Mesenchymal stem cell (in vitro differentiated cells and primary cell): ENCODE data around the gene DUSP9.
"Not testable (repeated sequence)": the region's sequence is repeated elsewhere in the genome, so short reads cannot be mapped to it uniquely, and the experiment has no call there.

Experiments
- DNase-seq: peaks from one replicate; pipeline ENCODE4 v3.0.0-alpha.2; 2013
- H2AFZ ChIP-seq: one replicate; pipeline ENCODE4 v1.6.1; 2013; ENCODE audit warnings: low read depth, mild to moderate bottlenecking, control low read depth, inconsistent platforms, low read length, moderate library complexity
- H2AK5ac ChIP-seq: 2 replicates; pipeline ENCODE4 v1.6.1; 2013; ENCODE audit warnings: low read length, moderate library complexity, mild to moderate bottlenecking, inconsistent platforms; ENCODE audit not compliant: severe bottlenecking
- H2BK120ac ChIP-seq: one replicate; pipeline ENCODE4 v1.6.1; 2013; ENCODE audit warnings: low read depth, mild to moderate bottlenecking, inconsistent platforms, low read length, moderate library complexity
- H2BK12ac ChIP-seq, 2 experiments: one replicate each; pipeline ENCODE4 v1.6.1; 2013; ENCODE audit warnings: inconsistent platforms in 2 of 2, low read length in 2 of 2, mild to moderate bottlenecking in 2 of 2, moderate library complexity in 2 of 2, control low read depth in 1 of 2
- H2BK15ac ChIP-seq: one replicate; pipeline ENCODE4 v1.6.1; 2013; ENCODE audit warnings: mild to moderate bottlenecking, low read depth, inconsistent platforms; ENCODE audit not compliant: poor library complexity, severe bottlenecking
- H2BK5ac ChIP-seq: 2 replicates; pipeline ENCODE4 v1.6.1; 2013; ENCODE audit warnings: low read depth, mild to moderate bottlenecking, low read length, control low read depth, inconsistent platforms; ENCODE audit not compliant: poor library complexity, severe bottlenecking
- H3K14ac ChIP-seq, 2 experiments: one replicate each; pipeline ENCODE4 v1.6.1; 2013; ENCODE audit warnings: inconsistent platforms in 2 of 2, low read length in 2 of 2, control low read depth in 1 of 2, mild to moderate bottlenecking in 1 of 2, moderate library complexity in 1 of 2
- H3K18ac ChIP-seq, 2 experiments: one replicate each; pipeline ENCODE4 v1.6.1; 2013; ENCODE audit warnings: inconsistent platforms in 2 of 2, low read length in 2 of 2, control low read depth in 1 of 2, low read depth in 1 of 2, mild to moderate bottlenecking in 1 of 2
- H3K23ac ChIP-seq, 2 experiments: one replicate each; pipeline ENCODE4 v1.6.1; 2013; ENCODE audit warnings: inconsistent platforms in 2 of 2, low read length in 2 of 2, mild to moderate bottlenecking in 2 of 2, moderate library complexity in 2 of 2, control low read depth in 1 of 2
- H3K27ac ChIP-seq: 2 replicates; pipeline ENCODE4 v1.5.1; 2013; ENCODE audit warnings: mild to moderate bottlenecking, moderate library complexity, low read length, control low read depth, inconsistent platforms; ENCODE audit not compliant: poor library complexity, severe bottlenecking
- H3K27me3 ChIP-seq, 2 experiments: 2 replicates each; pipeline versions ENCODE4 v1.6.1 to v1.7.0; 2013; ENCODE audit warnings: low read length in 2 of 2, mild to moderate bottlenecking in 2 of 2, moderate library complexity in 2 of 2, control low read depth in 1 of 2, inconsistent platforms in 1 of 2; ENCODE audit not compliant: control insufficient read depth in 1 of 2, insufficient read depth in 1 of 2
- H3K36me3 ChIP-seq, 2 experiments: 2 replicates each; pipeline versions ENCODE4 v1.6.1 to v1.7.0; 2013; ENCODE audit warnings: low read length in 2 of 2, control low read depth in 1 of 2, inconsistent platforms in 1 of 2, low read depth in 1 of 2, mild to moderate bottlenecking in 1 of 2; ENCODE audit not compliant: insufficient read depth in 2 of 2, control insufficient read depth in 1 of 2
- H3K4ac ChIP-seq, 2 experiments: one replicate each; pipeline ENCODE4 v1.6.1; 2013; ENCODE audit warnings: inconsistent platforms in 2 of 2, low read length in 2 of 2, mild to moderate bottlenecking in 2 of 2, moderate library complexity in 2 of 2, control low read depth in 1 of 2, low read depth in 1 of 2
- H3K4me1 ChIP-seq: 2 replicates; pipeline ENCODE4 v1.6.1; 2013; ENCODE audit warnings: low read depth, low read length, control low read depth; ENCODE audit not compliant: control insufficient read depth, insufficient read depth
- H3K4me2 ChIP-seq: 2 replicates; pipeline ENCODE4 v1.6.1; 2013; ENCODE audit warnings: low read length, mild to moderate bottlenecking, inconsistent platforms; ENCODE audit not compliant: poor library complexity, severe bottlenecking
- H3K4me3 ChIP-seq, 2 experiments: 2 replicates each; pipeline versions ENCODE4 v1.5.1 to v1.7.0; 2013; ENCODE audit warnings: low read length in 2 of 2, mild to moderate bottlenecking in 2 of 2, control low read depth in 1 of 2, low read depth in 1 of 2; ENCODE audit not compliant: insufficient read depth in 1 of 2
- H3K79me1 ChIP-seq: replicated peaks from 2 replicates; pipeline ENCODE4 v1.6.1; 2013; ENCODE audit warnings: mild to moderate bottlenecking, control low read depth, low read length, inconsistent platforms; ENCODE audit not compliant: poor library complexity, severe bottlenecking
- H3K9ac ChIP-seq: 2 replicates; pipeline ENCODE4 v1.7.0; 2013; ENCODE audit warnings: mild to moderate bottlenecking, low read length, moderate library complexity
- H3K9me3 ChIP-seq: 2 replicates; pipeline ENCODE4 v1.7.0; 2013; ENCODE audit warnings: mild to moderate bottlenecking, low read length; ENCODE audit not compliant: control insufficient read depth
- H4K8ac ChIP-seq: one replicate; pipeline ENCODE4 v1.6.1; 2013; ENCODE audit warnings: inconsistent platforms, mild to moderate bottlenecking, low read length, moderate library complexity
- H4K91ac ChIP-seq: one replicate; pipeline ENCODE4 v1.6.1; 2013; ENCODE audit warnings: mild to moderate bottlenecking, low read length, inconsistent platforms
- WGBS: methylation state at CpG from one replicate; pipeline ENCODE4 v1.1.7; 2013; ENCODE audit warnings: mixed read lengths; 5-methylcytosine and 5-hydroxymethylcytosine counted together

Gene DUSP9

DNA sequence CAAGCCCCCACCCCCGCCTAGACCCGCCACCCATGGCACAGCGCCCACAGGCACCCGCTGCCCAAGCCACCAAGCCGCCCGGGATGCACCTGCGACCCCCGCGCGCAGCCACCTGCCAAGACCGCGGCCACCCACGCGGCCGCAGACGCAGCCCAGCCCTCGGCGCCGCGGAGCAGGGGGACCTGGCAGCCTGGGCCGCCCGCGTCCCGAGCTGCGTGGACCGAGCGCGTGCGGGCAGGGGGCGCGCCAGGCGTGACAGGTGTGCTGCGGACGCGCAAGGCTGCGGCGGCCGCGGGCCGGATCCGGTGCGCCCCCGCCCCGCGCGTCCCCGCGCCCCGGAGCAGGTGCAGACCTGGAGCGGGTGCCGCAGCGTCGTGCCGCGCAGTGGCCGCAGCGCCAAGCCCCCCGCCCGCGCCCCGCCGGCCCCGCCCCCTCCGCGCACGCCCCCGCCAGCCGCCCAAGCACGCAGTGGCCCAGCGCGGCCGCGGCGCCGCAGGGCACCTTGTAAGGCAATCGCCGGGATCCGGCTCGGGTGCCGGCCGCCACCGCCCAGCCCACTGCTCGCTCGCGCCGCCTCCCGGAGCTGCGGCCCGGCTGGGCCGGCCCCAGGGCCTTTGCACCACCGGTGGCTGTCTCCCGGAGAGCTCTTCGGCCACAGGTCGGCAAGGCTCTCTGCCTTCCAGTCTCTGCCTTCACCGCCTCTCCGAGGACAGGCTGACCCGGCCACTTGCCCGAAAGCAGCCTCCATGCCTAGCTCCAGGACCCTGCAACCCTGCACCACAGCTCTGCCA lies 26.6 kb downstream of the DUSP9 start, which contains the start of gene PNCK:
PNCK (minus strand) TSS at position 386 of the 791 bp plus-strand sequence. CDS start 737 bp downstream, outside the sequence.
- no peak within 1 kb of the TSS for H3K9ac ChIP-seq
- H2BK5ac ChIP-seq, result no peak within 1 kb of the TSS
- H3K4me1 ChIP-seq, result peaks cover 2% of the 10 kb centered on the region
- no peak within 1 kb of the TSS for H2AK5ac ChIP-seq
- H3K23ac ChIP-seq, result no peak within 1 kb of the TSS
- peaks cover 17 to 60% of the 10 kb centered on the region in 2 experiments for H3K27me3 ChIP-seq
- H2AFZ ChIP-seq, result no peak within 1 kb of the TSS
- no peak within 1 kb of the TSS for H3K27ac ChIP-seq
- H4K91ac ChIP-seq, result no peak within 1 kb of the TSS
- H3K4me3 ChIP-seq, result no peak within 1 kb of the TSS
- no peak within 1 kb of the TSS for H3K4me2 ChIP-seq
- H3K14ac ChIP-seq, result no peak within 1 kb of the TSS
- H2BK12ac ChIP-seq, result no peak within 1 kb of the TSS
- no peak within 1 kb of the TSS for H3K18ac ChIP-seq
- no peak within 1 kb of the TSS for H4K8ac ChIP-seq
- no peak within 1 kb of the TSS for H2BK15ac ChIP-seq
- H3K36me3 ChIP-seq, result no peaks in the 10 kb centered on the region
- no peak for DNase-seq
- WGBS, result 39% methylated on average over 16 of the region's 98 CpGs
- no peak within 1 kb of the TSS for H3K4ac ChIP-seq
- no peaks in the 10 kb centered on the region for H3K79me1 ChIP-seq
- no peak within 1 kb of the TSS for H2BK120ac ChIP-seq
- no peaks in the 10 kb centered on the region for H3K9me3 ChIP-seq

DNA sequence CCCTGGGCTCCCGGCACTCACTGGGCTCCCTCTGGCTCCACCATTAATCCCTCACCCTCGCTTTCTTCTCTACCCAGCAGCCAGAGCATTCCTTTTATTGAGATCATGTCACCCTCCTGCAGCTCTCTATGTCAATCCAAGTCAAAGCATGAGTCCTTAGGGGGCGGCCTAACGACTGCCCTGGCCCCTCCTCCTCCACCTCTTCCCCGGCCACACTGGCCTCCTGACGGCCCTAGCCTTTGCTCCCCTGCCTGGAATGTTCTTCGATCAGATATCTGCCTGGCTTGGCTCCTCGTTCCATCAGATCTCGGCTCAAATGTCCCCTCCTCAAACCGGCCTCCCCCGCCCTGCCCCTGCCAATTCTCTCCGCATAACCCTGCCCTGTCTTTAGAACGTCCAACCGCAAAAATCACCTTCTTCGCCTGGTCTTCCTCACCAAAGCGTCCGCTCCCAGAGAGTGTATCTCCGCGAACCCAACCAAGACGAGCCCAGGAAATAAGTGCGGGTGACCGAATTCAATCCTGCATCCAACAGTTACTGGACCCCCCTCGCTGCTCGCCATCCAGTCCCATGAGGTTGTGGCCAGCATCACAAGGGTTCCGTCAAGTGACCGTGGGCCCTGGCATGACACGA lies 27.3 kb downstream of the DUSP9 start:
- Histone ChIP-seq H3K4ac (no peak overlapping the region), H2AK5ac (no peak overlapping the region), H3K23ac (no peak overlapping the region), H2BK5ac (no peak overlapping the region), H3K18ac (no peak overlapping the region), H3K79me1 (no peaks in the 10 kb centered on the region), H3K9me3 (no peaks in the 10 kb centered on the region), H3K27ac (no peak overlapping the region), H3K9ac (no peak overlapping the region), H3K4me2 (no peak overlapping the region), H2AFZ (no peak overlapping the region), H2BK12ac (no peak overlapping the region), H3K4me3 (no peak overlapping the region), H4K8ac (no peak overlapping the region), H3K4me1 (peaks cover 2% of the 10 kb centered on the region), H3K27me3 (peaks cover 17 to 64% of the 10 kb centered on the region in 2 experiments), H3K36me3 (no peaks in the 10 kb centered on the region), H2BK120ac (no peak overlapping the region), H3K14ac (no peak overlapping the region), H4K91ac (no peak overlapping the region), H2BK15ac (no peak overlapping the region)
- no peak for DNase-seq
- WGBS, result 76% methylated on average over 27 of the region's 27 CpGs

DNA sequence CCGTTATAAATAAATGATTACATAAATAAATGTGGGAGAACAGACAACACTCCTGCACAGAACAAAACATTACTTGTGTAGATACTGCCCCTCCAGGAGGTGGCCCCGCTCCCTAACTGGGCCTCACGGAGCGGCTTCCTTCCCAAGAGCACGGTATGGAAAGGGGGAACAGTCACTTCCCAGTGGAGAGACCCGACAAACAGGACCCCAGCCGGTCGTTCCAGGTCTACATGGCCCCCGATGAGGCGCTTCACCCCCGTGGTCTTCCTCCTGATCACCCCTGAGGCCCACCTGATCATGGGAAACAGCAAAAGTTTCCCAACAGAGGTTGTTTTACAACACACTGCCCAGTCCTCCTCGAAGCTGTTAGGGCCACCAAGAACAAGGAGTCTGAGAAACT lies 34.2 kb downstream of the DUSP9 start:
- no peak overlapping the region for H4K8ac ChIP-seq
- H3K36me3 ChIP-seq, result no peaks in the 10 kb centered on the region
- no peak overlapping the region for H2AFZ ChIP-seq
- peaks cover 5% of the 10 kb centered on the region for H3K9me3 ChIP-seq
- H3K4me1 ChIP-seq, result no peaks in the 10 kb centered on the region
- H2BK12ac ChIP-seq, result no peak overlapping the region
- WGBS, result 85% methylated on average over 11 of the region's 12 CpGs
- no peak overlapping the region for H3K9ac ChIP-seq
- H3K23ac ChIP-seq, result no peak overlapping the region
- no peak overlapping the region for H2BK5ac ChIP-seq
- no peak overlapping the region for H2BK15ac ChIP-seq
- no peak overlapping the region for H3K27ac ChIP-seq
- H2AK5ac ChIP-seq, result no peak overlapping the region
- no peak overlapping the region for H4K91ac ChIP-seq
- H3K27me3 ChIP-seq, result peaks cover 11 to 52% of the 10 kb centered on the region in 2 experiments
- no peak overlapping the region for H3K4me3 ChIP-seq
- no peak overlapping the region for H3K14ac ChIP-seq
- no peak for DNase-seq
- no peak overlapping the region for H3K4me2 ChIP-seq
- H3K79me1 ChIP-seq, result no peaks in the 10 kb centered on the region
- no peak overlapping the region for H3K18ac ChIP-seq
- H3K4ac ChIP-seq, result no peak overlapping the region
- H2BK120ac ChIP-seq, result no peak overlapping the region

DNA sequence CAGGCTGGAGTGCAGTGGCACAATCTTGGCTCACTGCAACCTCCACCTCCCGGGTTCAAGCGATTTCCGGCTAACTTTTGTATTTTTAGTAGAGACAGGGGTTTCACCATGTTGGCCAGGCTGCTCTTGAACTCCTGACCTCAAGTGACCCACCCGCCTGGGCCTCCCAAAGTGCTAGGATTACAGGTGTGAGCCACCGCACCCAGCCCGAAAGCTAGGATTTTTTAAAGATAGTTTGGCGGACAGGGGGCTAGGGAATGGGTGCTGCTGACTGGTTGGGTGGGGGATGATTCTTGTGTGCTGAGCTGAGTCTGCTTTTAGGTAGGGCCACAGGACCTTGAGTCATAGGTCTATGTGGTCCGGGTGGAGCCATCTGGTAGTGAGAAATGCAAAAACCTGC lies 36.5 kb downstream of the DUSP9 start:
- H3K14ac ChIP-seq, result not testable (repeated sequence)

More for the DNA sequence above, 36.5 kb downstream of the DUSP9 start:
- not testable (repeated sequence) for H2BK15ac ChIP-seq, H3K4me3 ChIP-seq, H3K79me1 ChIP-seq, H3K4ac ChIP-seq, H3K9me3 ChIP-seq, H2BK5ac ChIP-seq, H3K18ac ChIP-seq, H3K4me1 ChIP-seq, H3K36me3 ChIP-seq, H2BK120ac ChIP-seq, H4K91ac ChIP-seq, H2BK12ac ChIP-seq, H2AK5ac ChIP-seq, H3K23ac ChIP-seq, H3K27ac ChIP-seq, DNase-seq, H2AFZ ChIP-seq, H3K4me2 ChIP-seq, H3K9ac ChIP-seq, H4K8ac ChIP-seq
- peaks cover 11 to 45% of the 10 kb centered on the region in 2 experiments for H3K27me3 ChIP-seq
- WGBS, result 96% methylated on average over 7 of the region's 8 CpGs
